A549 (cell line): ENCODE results near the gene NEK7. TPM values are rescaled to one million over a fixed set of nuclear protein-coding genes. Genes with fewer than 3 reads are reported as not detected.

Experiments
- ATAC-seq, 2 experiments: fragments of 200-7000 bp in 1 of 2; fragments of >200 bp in 1 of 2; cut with Nextera tagmentation in 1 of 2; cut with Tn5 transposase in 1 of 2; 3 replicates each; pipeline versions ENCODE4 v1.8.0 to v1.9.1; 2018 to 2020; ENCODE audit warnings: mild to moderate bottlenecking in 1 of 2, moderate library complexity in 1 of 2
- CTCF ChIA-PET: fragments of 300-600 bp; sonication (Branson Sonifier 250); formaldehyde crosslinking; extraction: SDS; loops from one replicate; lab custom pipeline; 2021; ENCODE audit warnings: antibody characterized with exemption, inconsistent platforms; lab: Yijun Ruan, JAX
- POLR2A ChIA-PET: fragments of 350-600 bp; formaldehyde crosslinking; extraction: SDS; loops from one replicate; lab custom pipeline; 2021; ENCODE audit warnings: antibody characterized with exemption, inconsistent platforms; lab: Yijun Ruan, JAX
- DNase-seq, 2 experiments: peaks; one replicate each; pipeline versions ENCODE4 v3.0.0 to v3.0.0-alpha.2; 2011 to 2016; ENCODE audit warnings: low read depth in 1 of 2, low spot score in 1 of 2
- FAIRE-seq: peaks from 2 replicates; lab custom pipeline; 2011; peaks lifted over from hg19 to GRCh38; lab: Jason Lieb, UNC
- H3K27ac ChIP-seq, 2 experiments: fragments of >200 bp; sonication (Bioruptor Twin); formaldehyde crosslinking; 3 replicates each; pipeline ENCODE4 v1.5.1; 2016 to 2017
- H3K4me1 ChIP-seq: fragments of >200 bp; sonication (Bioruptor Twin); formaldehyde crosslinking; 3 replicates; pipeline ENCODE4 v1.6.1; 2016
- H3K4me2 ChIP-seq: fragments of >200 bp; sonication (Bioruptor Twin); formaldehyde crosslinking; 3 replicates; pipeline ENCODE4 v1.6.1; 2016
- H3K4me3 ChIP-seq: fragments of >200 bp; sonication (Bioruptor Twin); formaldehyde crosslinking; 3 replicates; pipeline ENCODE4 v1.5.1; 2016
- H3K9me3 ChIP-seq: fragments of >200 bp; sonication (Bioruptor Twin); formaldehyde crosslinking; 3 replicates; pipeline ENCODE4 v1.6.1; 2016
- CBX2 ChIP-seq: fragments of 200-600 bp; sonication (generic); IDR thresholded peaks from 2 replicates; pipeline ENCODE4 v1.6.1; 2016; ENCODE audit warnings: low read depth, mild to moderate bottlenecking, borderline replicate concordance
- CBX8 ChIP-seq: fragments of 200-600 bp; sonication (generic); IDR thresholded peaks from 2 replicates; pipeline ENCODE4 v1.6.1; 2016
- CHD2 ChIP-seq: fragments of 150-350 bp; IDR thresholded peaks from 2 replicates; pipeline ENCODE4 v1.6.1; 2014; ENCODE audit warnings: low read length; ENCODE audit not compliant: partially characterized antibody
- FOSB ChIP-seq: fragments of 250-450 bp; sonication (Bioruptor Pico); IDR thresholded peaks from 2 replicates; pipeline ENCODE4 v1.5.0; 2020; ENCODE audit warnings: mild to moderate bottlenecking, moderate library complexity
- HOXA7 ChIP-seq: fragments of 250-450 bp; sonication (Bioruptor Pico); IDR thresholded peaks from 2 replicates; pipeline ENCODE4 v1.5.0; 2020; ENCODE audit warnings: mild to moderate bottlenecking, moderate library complexity
- HOXB13 ChIP-seq: fragments of 250-450 bp; sonication (Bioruptor Pico); IDR thresholded peaks from 2 replicates; pipeline ENCODE4 v1.5.0; 2020; ENCODE audit warnings: low read depth, mild to moderate bottlenecking, moderate library complexity
- JUNB ChIP-seq: fragments of >200 bp; sonication (Bioruptor Twin); formaldehyde crosslinking; IDR thresholded peaks from 2 replicates; pipeline ENCODE4 v1.6.1; 2016
- KDM1A ChIP-seq: fragments of 200-600 bp; sonication (generic); IDR thresholded peaks from 2 replicates; pipeline ENCODE4 v1.6.1; 2016; ENCODE audit warnings: low read depth, mild to moderate bottlenecking
- MYC ChIP-seq: IDR thresholded peaks from 2 replicates; pipeline ENCODE4 v1.6.1; 2012; ENCODE audit warnings: mild to moderate bottlenecking, inconsistent platforms, low read length, improper control_type of control experiment, borderline replicate concordance
- NFE2L2 ChIP-seq: fragments of 150-350 bp; conservative IDR thresholded peaks from 2 replicates; pipeline ENCODE4 v1.6.1; 2014; ENCODE audit warnings: low read length
- NPAS2 ChIP-seq: fragments of 250-450 bp; sonication (Bioruptor Pico); IDR thresholded peaks from 2 replicates; pipeline ENCODE4 v1.8.0; 2022; ENCODE audit warnings: mild to moderate bottlenecking, moderate library complexity, borderline replicate concordance
- NR3C1 ChIP-seq: fragments of >200 bp; sonication (Bioruptor Twin); formaldehyde crosslinking; IDR thresholded peaks from 3 replicates; pipeline ENCODE4 v1.6.1; 2017
- RCOR1 ChIP-seq: fragments of 150-350 bp; IDR thresholded peaks from 2 replicates; pipeline ENCODE4 v1.6.1; 2014; ENCODE audit warnings: antibody characterized with exemption, low read length, low read depth
- RFX5 ChIP-seq: fragments of 450-650 bp; IDR thresholded peaks from 2 replicates; pipeline ENCODE4 v1.7.1; 2014; ENCODE audit warnings: antibody characterized with exemption, mild to moderate bottlenecking, moderate library complexity
- RNF2 ChIP-seq: fragments of 200-600 bp; sonication (generic); IDR thresholded peaks from 2 replicates; pipeline ENCODE4 v1.6.1; 2016; ENCODE audit warnings: low read depth, mild to moderate bottlenecking, antibody characterized with exemption, moderate library complexity, borderline replicate concordance
- SMC3 ChIP-seq: fragments of >200 bp; sonication (Bioruptor Twin); formaldehyde crosslinking; IDR thresholded peaks from 3 replicates; pipeline ENCODE4 v1.6.1; 2018; ENCODE audit warnings: inconsistent platforms
- SREBF2 ChIP-seq: fragments of 450-650 bp; IDR thresholded peaks from 2 replicates; pipeline ENCODE4 v1.6.1; 2014; ENCODE audit warnings: mild to moderate bottlenecking, moderate library complexity
- ZC3H11A ChIP-seq: fragments of 450-650 bp; IDR thresholded peaks from 2 replicates; pipeline ENCODE4 v1.6.1; 2014; ENCODE audit warnings: antibody characterized with exemption, mild to moderate bottlenecking
- ZNF302 ChIP-seq: fragments of 250-450 bp; sonication (Bioruptor Pico); IDR thresholded peaks from 2 replicates; pipeline ENCODE4 v1.9.0; 2021; ENCODE audit warnings: inconsistent platforms, mild to moderate bottlenecking, moderate library complexity
- WGBS: methylation state at CpG from one replicate; pipeline ENCODE4 v1.1.6; 2017; ENCODE audit errors: missing lambda C conversion rate; 5-methylcytosine and 5-hydroxymethylcytosine counted together
- polyA plus RNA-seq, 4 experiments: library from polyadenylated mRNA; depleted of rRNA in 3 of 4; stranded (reverse); fragments of >200 nt; fragmentation: RNase III in 1 of 4; extraction: RNeasy Plus Mini Kit Qiagen cat#74134 plus additional on column Dnase treatment in 1 of 4; gene quantifications; 2 replicates in 3 of 4; 3 replicates in 1 of 4; pipeline ENCODE4 v1.2.3, GENCODE V29; 2011 to 2017
- TF ChIP-seq, protein P1 (sequence below): fragments of >200 bp; sonication (Bioruptor Twin); formaldehyde crosslinking; IDR thresholded peaks from 2 replicates; pipeline ENCODE4 v1.6.1; 2016
- TF ChIP-seq, protein P2 (sequence below): fragments of >200 bp; sonication (Bioruptor Twin); formaldehyde crosslinking; IDR thresholded peaks from 3 replicates; pipeline ENCODE4 v1.5.1; 2016

NEK7 gene
- polyA plus RNA-seq, 2 of the 4 experiments (the other 2 are of a cell fraction) = 15.9 to 62.9 TPM

DNA sequence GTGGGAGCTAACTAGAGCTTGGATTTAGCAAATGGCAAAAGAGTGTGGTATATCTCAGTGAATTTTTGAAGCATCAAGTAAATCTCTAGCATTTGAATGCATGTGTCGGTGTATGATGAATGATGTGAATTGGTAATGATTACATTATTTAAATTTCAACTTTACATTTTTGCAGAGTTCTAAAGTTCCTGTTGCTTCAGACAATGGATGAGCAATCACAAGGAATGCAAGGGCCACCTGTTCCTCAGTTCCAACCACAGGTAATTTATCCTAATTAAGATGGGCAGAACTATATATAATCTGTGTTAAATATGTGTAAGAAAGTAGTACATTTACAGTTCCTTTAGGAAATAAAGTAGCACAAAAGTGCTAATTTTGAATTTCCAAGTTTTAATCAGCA is 75.6 kb downstream of the NEK7 start (continued):
- no peak for TF ChIP-seq KDM1A
- TF ChIP-seq RNF2 = no peak
- no peak for TF ChIP-seq ZC3H11A

DNA sequence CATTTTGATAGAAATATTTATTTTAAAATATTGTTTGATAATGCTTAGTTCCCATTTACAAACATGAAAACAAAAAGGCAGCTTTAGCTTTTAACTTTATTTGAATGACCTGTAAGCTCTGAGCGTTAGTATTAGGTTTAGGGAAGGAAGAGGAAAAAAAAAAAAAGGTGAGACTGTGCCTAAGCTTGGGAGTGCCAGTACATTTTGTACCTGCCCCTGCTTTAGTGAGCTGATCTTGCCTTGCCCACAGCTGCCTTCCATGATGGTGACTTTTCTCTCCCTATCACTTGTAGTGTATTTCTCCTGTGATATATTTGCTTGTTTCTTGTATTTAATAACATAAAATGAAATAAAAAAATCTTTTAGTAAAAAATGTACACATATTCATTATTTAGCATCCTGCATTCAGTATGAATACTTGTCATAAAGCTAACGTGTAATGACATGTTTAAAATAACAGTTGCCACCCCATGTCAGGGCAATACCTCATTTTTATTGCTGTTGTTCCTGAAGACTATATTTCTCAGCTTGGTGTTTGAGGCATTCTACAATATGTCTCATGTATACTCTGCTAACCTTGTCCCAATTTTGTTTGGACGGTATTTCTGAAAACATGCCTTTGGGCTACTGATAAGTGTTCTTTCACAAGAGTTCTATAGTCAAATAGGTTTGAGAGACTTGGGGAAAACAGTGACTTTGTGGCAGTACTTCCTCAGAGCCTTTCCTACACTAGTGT is 76.3 kb downstream of the NEK7 start:
- peak overlapping the region; percentile 75; the same call in 1 of the 3 replicates for H3K4me2 ChIP-seq
- H3K27ac ChIP-seq = no peak overlapping the region
- ATAC-seq = no peak; a peak in 1 of 6 replicates
- no peak for DNase-seq
- no peak for TF ChIP-seq CHD2
- H3K4me1 ChIP-seq = peaks cover 19% of the 10 kb centered on the region; the same call in 2 of the 3 replicates
- FAIRE-seq = no peak
- ChIA-PET CTCF (interaction anchor here (0.7 to 0.9 kb wide), 2 partner anchors 8 to 20 kb away, joined by 3 read pairs; no protein-coding TSS in a partner anchor), POLR2A (no interaction called here)
- WGBS = 75% methylated on average over 3 of the region's 3 CpGs
- peaks cover 3% of the 10 kb centered on the region; the same call in 1 of the 3 replicates for H3K9me3 ChIP-seq
- H3K4me3 ChIP-seq = no peak overlapping the region

DNA sequence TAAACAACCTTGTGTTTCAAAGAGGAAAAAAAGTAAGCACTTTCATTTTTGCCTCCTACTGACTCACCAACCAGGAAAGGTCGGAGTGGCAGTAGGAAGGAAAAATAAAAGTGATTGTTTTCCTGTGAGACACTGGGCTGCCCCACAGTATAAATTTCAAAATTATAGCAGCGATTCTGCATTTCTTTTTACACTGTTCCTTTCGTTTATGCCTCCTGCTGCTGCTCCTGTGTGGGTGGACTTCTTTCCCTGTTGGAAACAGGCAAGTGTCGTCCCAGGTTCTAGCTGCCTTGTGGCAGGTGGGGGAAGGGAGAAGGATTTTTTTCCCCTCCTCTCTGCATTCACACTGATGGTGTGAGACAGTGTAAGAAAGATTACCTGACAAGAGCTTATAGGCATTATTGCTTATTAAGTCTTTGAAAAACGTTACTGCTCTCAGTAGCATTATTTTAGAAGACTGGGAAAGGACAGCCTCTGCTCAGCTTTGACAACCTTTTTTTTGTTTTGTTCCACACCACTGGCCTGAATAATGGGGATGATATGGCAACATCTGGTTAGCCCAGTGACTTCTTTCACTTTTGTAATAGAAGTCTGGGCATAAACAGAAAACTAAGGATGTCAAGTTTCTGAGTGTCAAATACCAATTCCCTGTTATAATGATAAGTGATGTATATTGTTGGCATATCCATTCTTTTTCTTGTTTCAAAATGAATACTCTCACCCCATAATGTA is 77.9 kb downstream of the NEK7 start:
- 17% methylated on average over 5 of the region's 5 CpGs for WGBS
- peaks cover 3% of the 10 kb centered on the region; the same call in 1 of the 3 replicates for H3K9me3 ChIP-seq
- H3K27ac ChIP-seq = peak overlapping the region; percentile 42 to 72; a peak in 4 of 6 replicates
- ChIA-PET CTCF (no interaction called here), POLR2A (no interaction called here)
- no peak for TF ChIP-seq CBX2
- TF ChIP-seq NR3C1 = no peak
- TF ChIP-seq JUNB = no peak
- TF ChIP-seq CBX8 = no peak
- TF ChIP-seq RNF2 = no peak
- no peak for TF ChIP-seq SREBF2
- no peak for TF ChIP-seq SMC3
- TF ChIP-seq RFX5 = no peak
- no peak for TF ChIP-seq FOSB
- TF ChIP-seq, protein P1, sequence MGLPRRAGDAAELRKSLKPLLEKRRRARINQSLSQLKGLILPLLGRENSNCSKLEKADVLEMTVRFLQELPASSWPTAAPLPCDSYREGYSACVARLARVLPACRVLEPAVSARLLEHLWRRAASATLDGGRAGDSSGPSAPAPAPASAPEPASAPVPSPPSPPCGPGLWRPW = no peak
- TF ChIP-seq ZNF302 (CRISPR knock-in tag) = no peak
- TF ChIP-seq RCOR1 = no peak
- TF ChIP-seq NFE2L2 = no peak
- TF ChIP-seq HOXA7 (CRISPR knock-in tag) = no peak
- TF ChIP-seq ZC3H11A = no peak
- no peak for TF ChIP-seq MYC
- TF ChIP-seq NPAS2 (CRISPR knock-in tag) = no peak
- no peak for TF ChIP-seq HOXB13 (CRISPR knock-in tag)
- TF ChIP-seq, protein P2, sequence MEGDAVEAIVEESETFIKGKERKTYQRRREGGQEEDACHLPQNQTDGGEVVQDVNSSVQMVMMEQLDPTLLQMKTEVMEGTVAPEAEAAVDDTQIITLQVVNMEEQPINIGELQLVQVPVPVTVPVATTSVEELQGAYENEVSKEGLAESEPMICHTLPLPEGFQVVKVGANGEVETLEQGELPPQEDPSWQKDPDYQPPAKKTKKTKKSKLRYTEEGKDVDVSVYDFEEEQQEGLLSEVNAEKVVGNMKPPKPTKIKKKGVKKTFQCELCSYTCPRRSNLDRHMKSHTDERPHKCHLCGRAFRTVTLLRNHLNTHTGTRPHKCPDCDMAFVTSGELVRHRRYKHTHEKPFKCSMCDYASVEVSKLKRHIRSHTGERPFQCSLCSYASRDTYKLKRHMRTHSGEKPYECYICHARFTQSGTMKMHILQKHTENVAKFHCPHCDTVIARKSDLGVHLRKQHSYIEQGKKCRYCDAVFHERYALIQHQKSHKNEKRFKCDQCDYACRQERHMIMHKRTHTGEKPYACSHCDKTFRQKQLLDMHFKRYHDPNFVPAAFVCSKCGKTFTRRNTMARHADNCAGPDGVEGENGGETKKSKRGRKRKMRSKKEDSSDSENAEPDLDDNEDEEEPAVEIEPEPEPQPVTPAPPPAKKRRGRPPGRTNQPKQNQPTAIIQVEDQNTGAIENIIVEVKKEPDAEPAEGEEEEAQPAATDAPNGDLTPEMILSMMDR = no peak
- H3K4me3 ChIP-seq = peak overlapping the region; percentile 31; the same call in 2 of the 3 replicates
- FAIRE-seq (peak; percentile 39), ATAC-seq (peak; percentile 62 to 72; a peak in 4 of 6 replicates), DNase-seq (no peak)
- H3K4me2 ChIP-seq = peak overlapping the region; percentile 75
- peaks cover 19% of the 10 kb centered on the region; the same call in 2 of the 3 replicates for H3K4me1 ChIP-seq
